Kidney (tissue), 14 donors: Measurements from ENCODE around the gene TNFRSF17. TPM values are rescaled to one million over a fixed set of nuclear protein-coding genes. Genes with fewer than 3 reads are reported as not detected.
"Not testable (repeated sequence)": the region's sequence is repeated elsewhere in the genome, so short reads cannot be mapped to it uniquely, and the experiment has no call there.

Experiments used
- DNase-seq, 5 donors: peaks; one replicate each; pipeline ENCODE4 v3.0.0-alpha.2; 2013 to 2020
- FAIRE-seq: peaks from 2 replicates; lab custom pipeline; 2012; peaks lifted over from hg19 to GRCh38; lab: Jason Lieb, UNC
- H3K27ac ChIP-seq, 2 donors: one replicate each; pipeline ENCODE4 v1.7.0; 2013; ENCODE audit warnings: low read depth in 2 of 2, low read length in 2 of 2, inconsistent platforms in 1 of 2
- H3K27me3 ChIP-seq: one replicate; pipeline ENCODE4 v1.7.1; 2013; ENCODE audit warnings: low read length, inconsistent platforms; ENCODE audit not compliant: control insufficient read depth, insufficient read depth
- H3K36me3 ChIP-seq, 3 donors: one replicate each; pipeline versions ENCODE4 v1.7.0 to v1.7.1; 2013; ENCODE audit warnings: low read length in 3 of 3, control low read depth in 1 of 3, inconsistent platforms in 1 of 3; ENCODE audit not compliant: insufficient read depth in 3 of 3, control insufficient read depth in 2 of 3
- H3K4me1 ChIP-seq, 3 donors: one replicate each; pipeline versions ENCODE4 v1.7.0 to v1.7.1; 2013; ENCODE audit warnings: low read length in 3 of 3, inconsistent platforms in 1 of 3, low read depth in 1 of 3; ENCODE audit not compliant: control insufficient read depth in 2 of 3, insufficient read depth in 2 of 3
- H3K4me3 ChIP-seq, 3 donors: one replicate each; pipeline versions ENCODE4 v1.7.0 to v1.8.1; 2013; ENCODE audit warnings: low read length in 3 of 3, control low read depth in 1 of 3, inconsistent platforms in 1 of 3
- H3K9ac ChIP-seq, 3 donors: one replicate each; pipeline versions ENCODE4 v1.7.0 to v1.7.1; 2013; ENCODE audit warnings: low read length in 3 of 3, control low read depth in 1 of 3, inconsistent platforms in 1 of 3
- H3K9me3 ChIP-seq, 3 donors: one replicate each; pipeline versions ENCODE4 v1.7.0 to v1.7.1; 2013; ENCODE audit warnings: low read length in 3 of 3, control low read depth in 1 of 3, inconsistent platforms in 1 of 3; ENCODE audit not compliant: control insufficient read depth in 2 of 3, insufficient read depth in 1 of 3
- intact Hi-C: fragments of 100-400 bp; cut with DNase I; formaldehyde crosslinking; loops from one replicate; pipeline ENCODE4 v1.11.1; 2022
- polyA plus RNA-seq: library from polyadenylated mRNA; stranded (reverse); fragments of 350-450 nt; fragmentation: Illumina TruSeq; extraction: RNeasy Lipid Tissue Mini Kit (QIAGEN cat#74804); gene quantifications from one replicate; pipeline ENCODE4 v1.2.3, GENCODE V29; 2014; ENCODE audit warnings: low read depth, low replicate concordance; ENCODE audit not compliant: insufficient read depth
- total RNA-seq: library from RNA; stranded (reverse); fragmentation: NEBNext Ultra II Directional; extraction: Animal tissue kit (Norgen Biotek cat#: 25700); gene quantifications from one replicate; pipeline ENCODE4 v1.2.1, GENCODE V29; 2021
- TF ChIP-seq, protein P1 (sequence below): IDR thresholded peaks from 3 replicates; pipeline ENCODE4 v1.5.1; 2012; ENCODE audit warnings: mild to moderate bottlenecking, moderate library complexity, borderline replicate concordance; ENCODE audit not compliant: insufficient read depth; ENCODE audit errors: extremely low read depth
- donor health status: control.
- donor health status: control.
- donor health status: control.
- donor health status: control.
- donor health status: control.
- donor health status: DM: yes; HTN: yes; CAD: no.
- donor health status: Normal renal cell carcinoma (clear cell type).

TNFRSF17 gene
- total and polyA plus RNA-seq, 2 donors from 2014 or later: 3.0 TPM; not detected in 1

DNA sequence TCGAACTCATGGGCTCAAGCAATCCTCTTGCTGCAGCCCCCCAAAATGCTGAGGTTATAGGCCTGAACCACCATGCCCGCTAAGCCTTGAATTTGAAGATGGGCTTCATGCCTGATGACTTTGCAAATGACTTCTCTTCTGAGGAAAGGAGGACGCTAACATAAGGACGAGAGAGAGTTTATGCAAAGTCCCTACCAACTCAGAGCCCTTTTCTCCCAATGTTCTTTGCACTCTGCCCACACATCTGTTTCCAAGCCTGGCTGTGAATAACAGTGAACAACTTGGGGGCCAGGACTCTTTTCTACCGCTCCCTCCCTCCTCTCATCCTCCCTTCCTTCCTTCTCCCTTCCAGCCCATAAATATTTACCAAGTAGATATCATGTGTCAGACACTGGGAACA lies 14.6 kb upstream of the TNFRSF17 start:
- Histone ChIP-seq H3K27ac (no peak overlapping the region), H3K36me3 (no peaks in the 10 kb centered on the region), H3K4me1 (no peaks in the 10 kb centered on the region), H3K9me3 (no peaks in the 10 kb centered on the region), H3K27me3 (no peaks in the 10 kb centered on the region), H3K4me3 (no peak overlapping the region), H3K9ac (no peak overlapping the region)
- FAIRE-seq (no peak), DNase-seq (no peak)
- TF ChIP-seq, protein P1, sequence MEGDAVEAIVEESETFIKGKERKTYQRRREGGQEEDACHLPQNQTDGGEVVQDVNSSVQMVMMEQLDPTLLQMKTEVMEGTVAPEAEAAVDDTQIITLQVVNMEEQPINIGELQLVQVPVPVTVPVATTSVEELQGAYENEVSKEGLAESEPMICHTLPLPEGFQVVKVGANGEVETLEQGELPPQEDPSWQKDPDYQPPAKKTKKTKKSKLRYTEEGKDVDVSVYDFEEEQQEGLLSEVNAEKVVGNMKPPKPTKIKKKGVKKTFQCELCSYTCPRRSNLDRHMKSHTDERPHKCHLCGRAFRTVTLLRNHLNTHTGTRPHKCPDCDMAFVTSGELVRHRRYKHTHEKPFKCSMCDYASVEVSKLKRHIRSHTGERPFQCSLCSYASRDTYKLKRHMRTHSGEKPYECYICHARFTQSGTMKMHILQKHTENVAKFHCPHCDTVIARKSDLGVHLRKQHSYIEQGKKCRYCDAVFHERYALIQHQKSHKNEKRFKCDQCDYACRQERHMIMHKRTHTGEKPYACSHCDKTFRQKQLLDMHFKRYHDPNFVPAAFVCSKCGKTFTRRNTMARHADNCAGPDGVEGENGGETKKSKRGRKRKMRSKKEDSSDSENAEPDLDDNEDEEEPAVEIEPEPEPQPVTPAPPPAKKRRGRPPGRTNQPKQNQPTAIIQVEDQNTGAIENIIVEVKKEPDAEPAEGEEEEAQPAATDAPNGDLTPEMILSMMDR: no peak
- intact Hi-C loops: loop anchor here (10.0 kb wide), 1 partner anchor 114 kb away; no protein-coding TSS in a partner anchor

DNA sequence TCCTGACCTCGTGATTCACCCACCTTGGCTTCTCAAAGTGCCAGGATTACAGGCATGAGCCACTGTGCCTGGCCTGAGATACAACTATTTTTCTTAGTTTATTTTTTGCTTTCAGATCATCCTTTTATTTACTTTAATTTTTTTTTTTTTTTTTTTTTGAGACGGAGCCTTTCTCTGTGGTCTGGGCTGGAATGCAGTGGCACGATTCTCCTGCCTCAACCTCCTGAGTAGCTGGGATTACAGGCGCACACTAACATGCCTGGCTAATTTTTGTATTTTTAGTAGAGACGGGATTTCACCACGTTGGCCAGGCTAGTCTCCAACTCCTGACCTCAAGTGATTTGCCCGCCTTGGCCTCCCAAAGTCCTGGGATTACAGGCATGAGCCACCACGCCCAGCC lies 11.4 kb upstream of the TNFRSF17 start:
- intact Hi-C loops: loop anchor here (10.0 kb wide), 1 partner anchor 111 kb away; no protein-coding TSS in a partner anchor
- H3K4me3 ChIP-seq, H3K27me3 ChIP-seq, H3K36me3 ChIP-seq, H3K9ac ChIP-seq, H3K9me3 ChIP-seq, H3K4me1 ChIP-seq, H3K27ac ChIP-seq, DNase-seq, FAIRE-seq: not testable (repeated sequence)

DNA sequence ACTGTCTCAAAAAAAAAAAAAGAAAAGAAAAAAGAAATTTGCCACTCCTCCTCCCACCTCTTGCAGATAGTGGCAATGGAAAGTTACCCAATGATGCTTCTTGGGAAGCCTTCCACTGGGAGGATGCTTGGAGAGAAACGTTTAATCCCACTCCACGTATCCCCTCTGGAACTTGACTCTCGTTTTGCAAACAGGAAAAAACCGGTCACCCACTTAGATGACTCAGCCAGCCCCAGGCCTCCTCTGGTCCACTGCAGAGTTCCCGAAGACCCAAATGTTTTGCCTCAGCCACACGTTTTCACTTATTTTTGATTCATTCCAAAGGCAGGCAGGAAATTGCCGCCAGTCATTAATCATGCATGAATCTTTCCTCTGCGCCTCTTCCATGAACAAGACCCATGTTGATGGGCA lies 9.3 kb upstream of the TNFRSF17 start:
- TF ChIP-seq, protein P1: no peak

DNA sequence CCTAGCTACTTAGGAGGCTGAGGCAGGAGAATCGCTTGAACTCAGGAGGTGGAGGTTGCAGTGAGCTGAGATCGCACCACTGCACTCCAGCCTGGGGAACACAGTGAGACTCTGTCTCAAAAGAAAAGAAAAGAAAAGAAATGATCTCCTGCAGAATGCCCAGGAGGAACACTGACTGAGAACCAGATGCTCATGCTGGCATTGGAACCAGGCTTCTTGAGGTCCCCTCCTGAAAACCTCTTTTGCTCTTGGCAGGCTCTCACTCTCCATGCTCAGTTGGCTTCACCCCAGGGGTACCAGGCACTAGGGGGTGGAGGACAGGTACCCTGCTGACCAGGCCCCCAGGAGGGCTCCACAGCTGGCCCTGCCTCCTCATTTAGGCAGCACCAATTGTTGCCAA lies 8.5 kb upstream of the TNFRSF17 start:
- H3K27me3 ChIP-seq: no peaks in the 10 kb centered on the region
- H3K4me1 ChIP-seq: peaks cover 0 to 3% (median 2%) of the 10 kb centered on the region in 3 donors
- H3K4me3 ChIP-seq: no peak overlapping the region
- no peaks in the 10 kb centered on the region for H3K36me3 ChIP-seq
- TF ChIP-seq, protein P1: no peak
- FAIRE-seq: no peak
- intact Hi-C loops: loop anchor here (10.0 kb wide), 1 partner anchor 108 kb away; no protein-coding TSS in a partner anchor
- no peak overlapping the region for H3K27ac ChIP-seq
- no peak for DNase-seq
- no peak overlapping the region for H3K9ac ChIP-seq
- no peaks in the 10 kb centered on the region for H3K9me3 ChIP-seq

More for the DNA sequence above, 9.3 kb upstream of the TNFRSF17 start:
- Histone ChIP-seq H3K4me3 (no peak overlapping the region), H3K9me3 (no peaks in the 10 kb centered on the region), H3K27me3 (no peaks in the 10 kb centered on the region), H3K4me1 (peaks cover 0 to 3% (median 2%) of the 10 kb centered on the region in 3 donors), H3K36me3 (no peaks in the 10 kb centered on the region), H3K27ac (no peak overlapping the region), H3K9ac (no peak overlapping the region)
- intact Hi-C loops: loop anchor here (10.0 kb wide), 1 partner anchor 109 kb away; no protein-coding TSS in a partner anchor
- DNase-seq (peak in 2 of 5 donors; percentile 29 to 30), FAIRE-seq (no peak)
